Measurements from ENCODE around the gene ULBP3. TPM values are rescaled to one million over a fixed set of nuclear protein-coding genes. Genes with fewer than 3 reads are reported as not detected.

Gene ULBP3
- polyA plus RNA-seq, 1 of the 3 experiments (the other 2 are of a cell fraction), result 4.6 TPM

- TF ChIP-seq IRF3 (IDR thresholded peaks at IDR 0.05; ENCODE audit: low read depth, low read length) (no peak), MEF2A (IDR thresholded peaks at IDR 0.05; ENCODE audit: borderline replicate concordance, low read depth) (no peak), CTCF (IDR thresholded peaks at IDR 0.05) (no peak), EZH2phosphoT487 (IDR thresholded peaks at IDR 0.05; ENCODE audit: borderline replicate concordance, low read depth) (no peak), RCOR1 (IDR thresholded peaks at IDR 0.05; ENCODE audit: low read length) (no peak)
Observed at GRCh38 chr6:150056916-150057315, 12.0 kb downstream of the ULBP3 start (continued).

- no peak overlapping the region for H3K4me3 ChIP-seq (ENCODE audit: low read depth in 2 of 2, low read length in 1 of 2)
- 18% methylated on average over 12 of the region's 12 CpGs for WGBS (ENCODE audit: low lambda C conversion rate)
- H3K79me2 ChIP-seq (ENCODE audit: insufficient read depth), result no peaks in the 10 kb centered on the region
- no peak for DNase-seq
- H4K20me1 ChIP-seq (ENCODE audit: insufficient read depth), result no peaks in the 10 kb centered on the region
- TF ChIP-seq ELF1 (IDR thresholded peaks at IDR 0.05) (no peak), RXRA (IDR thresholded peaks at IDR 0.05; ENCODE audit: borderline replicate concordance, low read depth) (no peak), GABPA (IDR thresholded peaks at IDR 0.05; ENCODE audit: low read depth) (no peak)
- no peak overlapping the region for H2AFZ ChIP-seq (ENCODE audit: low read depth)
- H3K27ac ChIP-seq (ENCODE audit: low read depth in 2 of 2, low read length in 1 of 2), result no peak overlapping the region
- H3K9me3 ChIP-seq, result no peaks in the 10 kb centered on the region
- no peaks in the 10 kb centered on the region for H3F3A ChIP-seq (replicated peaks; ENCODE audit: insufficient read depth)
- POLR2A ChIA-PET, result interaction anchor here (1.1 kb wide), 1 partner anchor 12 kb away, joined by 5 read pairs; the partner anchor contains the start of gene ULBP3
- H3K9me2 ChIP-seq, result no peaks in the 10 kb centered on the region
- CTCF ChIA-PET, result interaction anchor here (1.4 kb wide), 1 partner anchor 15 kb away, joined by 7 read pairs; no protein-coding TSS in a partner anchor
- no peaks in the 10 kb centered on the region for H3K4me1 ChIP-seq (ENCODE audit: control insufficient read depth in 1 of 2, insufficient read depth in 2 of 2, low read depth in 1 of 2, low read length in 1 of 2)
- H3K27me3 ChIP-seq (ENCODE audit: insufficient read depth), result peaks cover 49% of the 10 kb centered on the region
- no peak overlapping the region for H3K4me2 ChIP-seq
- H3K9ac ChIP-seq, result no peak overlapping the region
- H3K36me3 ChIP-seq (replicated peaks in 1 of 2; ENCODE audit: control insufficient read depth in 1 of 2, insufficient read depth in 2 of 2, low read length in 1 of 2), result no peaks in the 10 kb centered on the region
Observed at GRCh38 chr6:150056156-150056555, 12.8 kb downstream of the ULBP3 start.

GRCh38 chr6:150055131-150055530 lies 13.8 kb downstream of the ULBP3 start:
- TF ChIP-seq EZH2phosphoT487 (IDR thresholded peaks at IDR 0.05; ENCODE audit: borderline replicate concordance, low read depth) (no peak), RFX5 (IDR thresholded peaks at IDR 0.05; ENCODE audit: low read length) (no peak), REST (IDR thresholded peaks at IDR 0.05; ENCODE audit: low read depth, low read length) (no peak), RAD21 (IDR thresholded peaks at IDR 0.05; ENCODE audit: low read length) (no peak), TEAD4 (IDR thresholded peaks at IDR 0.05; ENCODE audit: borderline replicate concordance, insufficient read depth) (no peak), RXRA (IDR thresholded peaks at IDR 0.05; ENCODE audit: borderline replicate concordance, low read depth) (no peak), JUND (IDR thresholded peaks at IDR 0.05) (no peak), MEF2A (IDR thresholded peaks at IDR 0.05; ENCODE audit: borderline replicate concordance, low read depth) (no peak), PBX3 (IDR thresholded peaks at IDR 0.05) (no peak), GATA2 (CRISPR knock-in tag; IDR thresholded peaks at IDR 0.05) (no peak), MXI1 (IDR thresholded peaks at IDR 0.05; ENCODE audit: low read depth, low read length) (no peak), MAX (IDR thresholded peaks at IDR 0.05; ENCODE audit: low read depth) (no peak), CHD2 (IDR thresholded peaks at IDR 0.05; ENCODE audit: low read length, partially characterized antibody) (no peak), POLR2AphosphoS5 (IDR thresholded peaks at IDR 0.05; ENCODE audit: low read depth, low read length) (no peak)
- Histone ChIP-seq H3K9me3 (no peaks in the 10 kb centered on the region), H3K9ac (no peak overlapping the region), H3K27ac (ENCODE audit: low read depth in 2 of 2, low read length in 1 of 2) (no peak overlapping the region), H3K4me2 (no peak overlapping the region), H3K4me1 (ENCODE audit: control insufficient read depth in 1 of 2, insufficient read depth in 2 of 2, low read depth in 1 of 2, low read length in 1 of 2) (no peaks in the 10 kb centered on the region), H3K36me3 (replicated peaks in 1 of 2; ENCODE audit: control insufficient read depth in 1 of 2, insufficient read depth in 2 of 2, low read length in 1 of 2) (no peaks in the 10 kb centered on the region), H3K27me3 (ENCODE audit: insufficient read depth) (peaks cover 49% of the 10 kb centered on the region), H3K9me2 (no peaks in the 10 kb centered on the region), H2AFZ (ENCODE audit: low read depth) (no peak overlapping the region), H4K20me1 (ENCODE audit: insufficient read depth) (no peaks in the 10 kb centered on the region), H3K4me3 (ENCODE audit: low read depth in 2 of 2, low read length in 1 of 2) (no peak overlapping the region), H3F3A (replicated peaks; ENCODE audit: insufficient read depth) (no peaks in the 10 kb centered on the region), H3K79me2 (ENCODE audit: insufficient read depth) (no peaks in the 10 kb centered on the region)
- CTCF ChIA-PET, result interaction anchor here (1.0 to 1.6 kb wide), 5 partner anchors 12 to 39 kb away, joined by 3 to 4 read pairs (median 3); partner anchors contain the start of gene ULBP3
- no peak for DNase-seq
- 18% methylated on average over 8 of the region's 10 CpGs for WGBS (ENCODE audit: low lambda C conversion rate)
- POLR2A ChIA-PET, result no interaction called here
